Left ventricle myocardium inferior (tissue), 1 donor: Measurements from ENCODE around the gene NEDD4L. TPM values are rescaled to one million over a fixed set of nuclear protein-coding genes. Genes with fewer than 3 reads are reported as not detected.

Experiments
- DNase-seq: peaks from one replicate; pipeline ENCODE4 v3.0.0-alpha.2; 2020
- H3K27ac ChIP-seq: fragments of 200-600 bp; replicated peaks from 2 replicates; pipeline ENCODE4 v1.8.0; 2021
- H3K27me3 ChIP-seq: fragments of 200-600 bp; 2 replicates; pipeline ENCODE4 v1.8.0; 2021; ENCODE audit warnings: low read depth
- H3K36me3 ChIP-seq: fragments of 200-600 bp; 2 replicates; pipeline ENCODE4 v1.8.0; 2021
- H3K4me1 ChIP-seq: fragments of 200-600 bp; 2 replicates; pipeline ENCODE4 v1.8.0; 2021
- H3K4me3 ChIP-seq: fragments of 200-600 bp; 2 replicates; pipeline ENCODE4 v1.8.0; 2021; ENCODE audit warnings: mild to moderate bottlenecking, moderate library complexity
- H3K9me3 ChIP-seq: fragments of 200-600 bp; replicated peaks from 2 replicates; pipeline ENCODE4 v1.8.0; 2021
- intact Hi-C: fragments of 100-400 bp; cut with micrococcal nuclease; formaldehyde crosslinking; loops from one replicate; pipeline ENCODE4 v1.11.0; 2022
- total RNA-seq: library from RNA; stranded (reverse); fragmentation: NEBNext Ultra II Directional; extraction: Animal tissue kit (Norgen Biotek cat#: 25700); gene quantifications from one replicate; pipeline ENCODE4 v1.2.1, GENCODE V29; 2021
- TF ChIP-seq, protein P1 (sequence below): fragments of 200-600 bp; IDR thresholded peaks from 2 replicates; pipeline ENCODE4 v1.8.0; 2021; ENCODE audit warnings: antibody characterized with exemption, mild to moderate bottlenecking, borderline replicate concordance
- donor health status: DM: no; HTN: yes; CAD: no; lungs with severe emphysema.

NEDD4L gene
- total RNA-seq, 1 donor from 2014 or later = 45.8 TPM

DNA sequence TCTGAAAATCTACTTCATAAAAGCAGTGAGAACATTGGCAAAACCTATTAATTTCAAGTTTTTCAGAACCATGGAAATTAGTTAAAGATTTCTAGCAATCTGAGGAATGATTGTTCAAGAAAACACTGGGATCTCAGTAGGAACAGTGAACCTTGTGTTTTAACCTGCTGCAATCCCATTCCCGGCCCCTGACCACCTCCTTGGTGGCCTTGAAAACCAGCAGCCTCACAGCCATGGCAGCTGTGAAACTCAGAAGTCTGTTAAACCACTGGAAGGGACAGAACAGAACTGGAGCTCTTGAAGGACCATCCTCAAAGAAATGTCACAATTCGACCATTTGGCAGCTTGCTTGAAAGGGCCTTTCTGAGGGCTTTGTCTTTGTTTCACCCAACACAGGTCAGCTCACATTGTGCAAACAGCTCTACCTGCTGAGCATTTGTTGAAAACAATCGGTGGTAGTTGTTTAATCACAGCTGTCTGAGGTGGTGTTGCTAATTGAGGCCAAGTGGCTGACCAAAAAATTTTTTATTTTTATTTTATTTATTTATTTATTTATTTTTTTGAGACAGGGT lies 25.8 kb downstream of the NEDD4L start:
- Histone ChIP-seq H3K9me3 (no peaks in the 10 kb centered on the region), H3K4me3 (no peak overlapping the region), H3K27me3 (no peaks in the 10 kb centered on the region), H3K36me3 (no peaks in the 10 kb centered on the region), H3K27ac (no peak overlapping the region), H3K4me1 (no peaks in the 10 kb centered on the region)
- intact Hi-C loops = no loop called here
- no peak for DNase-seq
- TF ChIP-seq, protein P1, sequence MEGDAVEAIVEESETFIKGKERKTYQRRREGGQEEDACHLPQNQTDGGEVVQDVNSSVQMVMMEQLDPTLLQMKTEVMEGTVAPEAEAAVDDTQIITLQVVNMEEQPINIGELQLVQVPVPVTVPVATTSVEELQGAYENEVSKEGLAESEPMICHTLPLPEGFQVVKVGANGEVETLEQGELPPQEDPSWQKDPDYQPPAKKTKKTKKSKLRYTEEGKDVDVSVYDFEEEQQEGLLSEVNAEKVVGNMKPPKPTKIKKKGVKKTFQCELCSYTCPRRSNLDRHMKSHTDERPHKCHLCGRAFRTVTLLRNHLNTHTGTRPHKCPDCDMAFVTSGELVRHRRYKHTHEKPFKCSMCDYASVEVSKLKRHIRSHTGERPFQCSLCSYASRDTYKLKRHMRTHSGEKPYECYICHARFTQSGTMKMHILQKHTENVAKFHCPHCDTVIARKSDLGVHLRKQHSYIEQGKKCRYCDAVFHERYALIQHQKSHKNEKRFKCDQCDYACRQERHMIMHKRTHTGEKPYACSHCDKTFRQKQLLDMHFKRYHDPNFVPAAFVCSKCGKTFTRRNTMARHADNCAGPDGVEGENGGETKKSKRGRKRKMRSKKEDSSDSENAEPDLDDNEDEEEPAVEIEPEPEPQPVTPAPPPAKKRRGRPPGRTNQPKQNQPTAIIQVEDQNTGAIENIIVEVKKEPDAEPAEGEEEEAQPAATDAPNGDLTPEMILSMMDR = no peak

DNA sequence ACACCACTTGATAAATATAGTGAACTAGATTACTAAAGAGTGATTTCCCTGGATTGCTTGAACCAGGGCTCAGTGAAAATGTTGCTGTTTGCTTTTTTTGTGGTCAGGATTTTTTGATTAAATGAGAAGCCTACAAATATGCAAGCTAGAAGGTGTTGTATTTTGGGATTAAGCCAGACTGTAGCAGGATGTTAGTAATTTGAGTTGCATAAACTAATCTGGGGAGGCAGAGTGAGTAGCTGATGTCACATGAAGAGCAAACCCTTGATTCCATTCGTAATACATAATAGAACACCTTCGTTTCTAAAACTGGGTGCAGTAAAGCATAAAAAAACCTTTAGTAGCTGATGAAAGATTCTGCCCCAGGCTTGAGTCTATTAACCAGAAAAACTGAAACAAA lies 32.0 kb downstream of the NEDD4L start:
- H3K4me3 ChIP-seq = no peak overlapping the region
- H3K27ac ChIP-seq = no peak overlapping the region
- no peaks in the 10 kb centered on the region for H3K36me3 ChIP-seq
- peaks cover 5% of the 10 kb centered on the region for H3K27me3 ChIP-seq
- intact Hi-C loops = no loop called here
- no peak for DNase-seq
- no peaks in the 10 kb centered on the region for H3K9me3 ChIP-seq
- H3K4me1 ChIP-seq = no peaks in the 10 kb centered on the region
- TF ChIP-seq, protein P1 = no peak

DNA sequence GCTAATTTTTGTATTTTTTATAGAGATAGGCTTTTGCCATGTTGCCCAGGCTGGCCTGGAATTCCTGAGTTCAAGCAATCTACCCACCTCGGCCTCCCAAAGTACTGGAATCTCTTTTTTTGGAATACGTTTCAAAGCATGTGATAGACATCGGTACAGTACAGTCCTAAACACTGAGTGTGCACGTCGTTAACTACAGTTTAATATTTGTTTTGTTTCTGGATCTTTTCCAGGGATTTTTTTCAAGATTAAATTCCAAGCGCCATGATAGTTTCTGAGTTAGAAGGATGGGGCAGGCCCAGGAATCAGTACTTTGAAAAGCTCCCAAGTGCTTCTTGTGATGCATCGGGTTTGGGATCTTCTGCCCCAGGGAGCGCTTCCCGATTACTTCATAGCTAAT lies 33.3 kb downstream of the NEDD4L start:
- Histone ChIP-seq H3K9me3 (no peaks in the 10 kb centered on the region), H3K4me3 (no peak overlapping the region), H3K36me3 (no peaks in the 10 kb centered on the region), H3K4me1 (no peaks in the 10 kb centered on the region), H3K27me3 (peaks cover 5% of the 10 kb centered on the region), H3K27ac (no peak overlapping the region)
- DNase-seq = no peak
- TF ChIP-seq, protein P1 = no peak
- intact Hi-C loops = no loop called here

DNA sequence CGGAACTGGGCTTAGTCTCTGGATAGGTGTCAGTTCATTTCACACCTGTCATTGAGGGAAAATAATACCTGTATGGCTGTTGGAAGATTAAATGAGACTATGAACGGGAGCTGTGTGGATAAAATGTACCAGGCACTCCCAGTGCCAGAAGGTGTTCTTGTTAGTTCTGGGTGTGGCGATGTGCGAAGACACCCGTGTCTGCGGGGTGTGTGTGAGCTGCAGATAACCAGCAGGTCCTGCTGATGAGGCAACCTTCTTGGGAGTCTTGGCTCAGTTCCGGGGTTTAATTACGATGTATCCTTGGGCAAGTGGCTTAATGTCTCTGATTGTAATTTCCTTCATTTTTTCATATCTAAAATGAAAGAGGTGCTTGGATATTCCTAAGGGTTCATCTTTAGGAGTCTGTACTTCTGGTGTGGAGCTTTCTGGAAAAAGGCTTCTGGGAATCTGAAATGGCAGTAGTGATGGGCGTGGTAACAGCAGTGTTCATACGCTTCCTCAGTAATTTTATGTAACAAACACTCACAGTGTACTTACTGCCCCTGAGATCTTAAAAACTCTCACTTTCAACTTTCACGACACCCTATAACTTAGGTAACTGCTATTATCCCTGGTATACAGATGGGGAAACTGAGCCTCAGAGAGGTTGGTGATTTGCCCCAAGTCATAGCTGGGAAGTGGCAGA lies 35.0 kb downstream of the NEDD4L start:
- H3K9me3 ChIP-seq = no peaks in the 10 kb centered on the region
- DNase-seq = no peak
- TF ChIP-seq, protein P1 = no peak
- no peaks in the 10 kb centered on the region for H3K36me3 ChIP-seq
- no peak overlapping the region for H3K4me3 ChIP-seq
- H3K4me1 ChIP-seq = no peaks in the 10 kb centered on the region
- H3K27me3 ChIP-seq = peaks cover 5% of the 10 kb centered on the region
- intact Hi-C loops = no loop called here
- H3K27ac ChIP-seq = no peak overlapping the region

DNA sequence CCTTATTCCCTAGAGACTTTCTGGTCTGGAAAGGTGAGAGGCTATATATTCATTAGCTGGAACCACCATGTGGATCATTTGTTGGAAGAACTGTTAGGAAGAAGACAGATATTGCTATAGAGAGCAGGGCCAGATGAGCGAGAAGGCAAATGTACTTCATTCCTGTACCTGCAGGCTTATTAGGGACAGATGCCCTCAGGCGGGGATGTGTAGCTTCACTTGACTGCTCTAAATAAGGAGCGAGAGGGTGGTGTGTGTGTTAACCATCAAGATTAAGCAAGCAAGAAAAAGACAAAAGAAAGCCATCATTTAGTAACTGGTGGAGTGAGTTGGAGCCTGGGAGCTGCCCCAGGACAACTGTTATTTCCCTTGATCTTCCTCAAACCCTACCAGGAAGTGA lies 36.4 kb downstream of the NEDD4L start:
- Histone ChIP-seq H3K27ac (no peak overlapping the region), H3K9me3 (no peaks in the 10 kb centered on the region), H3K36me3 (no peaks in the 10 kb centered on the region), H3K4me1 (no peaks in the 10 kb centered on the region), H3K4me3 (no peak overlapping the region), H3K27me3 (peaks cover 5% of the 10 kb centered on the region)
- no peak for DNase-seq
- intact Hi-C loops = no loop called here
- TF ChIP-seq, protein P1 = no peak
